HG02885 (cell line): ENCODE data around the gene ANKRD2.
A peak's percentile ranks its signal among the peaks of the same experiment; 100 is the strongest.

Source experiments
- ATAC-seq: cut with Tn5 transposase; IDR thresholded peaks from one replicate; pipeline ENCODE4 v1.9.1; 2021; ENCODE audit warnings: mild to moderate bottlenecking; ENCODE audit not compliant: unreplicated experiment, poor library complexity

ANKRD2 gene

GRCh38 chr10:97629289-97629688 lies 56.7 kb downstream of the ANKRD2 start:
- no peak for ATAC-seq

DNA sequence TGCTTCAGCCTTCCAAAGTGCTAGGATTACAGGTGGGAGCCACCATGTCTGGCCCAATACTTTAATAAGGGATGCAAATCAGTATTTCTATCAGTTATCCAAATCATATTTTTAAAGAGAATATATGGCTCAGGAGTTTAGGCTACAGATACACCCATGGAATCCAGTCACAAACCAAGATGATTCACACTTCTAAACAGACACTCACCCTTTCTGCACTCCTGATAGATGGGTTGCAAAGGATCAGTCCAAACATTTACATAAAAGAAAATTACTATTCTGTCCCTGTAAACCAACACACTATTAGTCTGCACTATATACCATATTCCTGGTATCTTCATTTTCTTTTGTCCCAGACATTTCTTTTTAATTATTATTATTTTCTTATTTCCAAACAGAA lies 58.5 kb downstream of the ANKRD2 start:
- no peak for ATAC-seq

GRCh38 chr10:97632949-97633884 lies 60.6 kb downstream of the ANKRD2 start, which contains the start of gene MORN4:
TSS of gene MORN4 (minus strand) at chr10:97633500. CDS start at chr10:97619653, 13,847 bp downstream.
- peak; percentile 99 for ATAC-seq
